Natural killer cell (primary cell): ENCODE results near the gene HECTD4. TPM values are rescaled to one million over a fixed set of nuclear protein-coding genes. Genes with fewer than 3 reads are reported as not detected.

Source experiments
- ATAC-seq, 3 donors: fragments of 150-1000 bp in 2 of 3; fragments of 200-7000 bp in 1 of 3; cut with Tn5 transposase; 1 replicate in 1 of 3; 2 replicates in 2 of 3; pipeline ENCODE4 v1.10.0; 2021; ENCODE audit warnings: mild to moderate bottlenecking in 2 of 3, moderate library complexity in 2 of 3
- DNase-seq, 2 donors: peaks; one replicate each; pipeline versions ENCODE4 v3.0.0 to v3.0.0-alpha.2; 2013 to 2021; ENCODE audit warnings: mixed read lengths in 1 of 2
- H3K27ac ChIP-seq: one replicate; pipeline ENCODE4 v1.5.1; 2013; ENCODE audit warnings: mild to moderate bottlenecking, low read length
- H3K27me3 ChIP-seq: one replicate; pipeline ENCODE4 v1.6.1; 2013; ENCODE audit warnings: low read length; ENCODE audit not compliant: control insufficient read depth, insufficient read depth
- H3K36me3 ChIP-seq: one replicate; pipeline ENCODE4 v1.6.1; 2013; ENCODE audit warnings: low read length; ENCODE audit not compliant: control insufficient read depth, insufficient read depth
- H3K4me1 ChIP-seq: one replicate; pipeline ENCODE4 v1.6.1; 2013; ENCODE audit warnings: low read length; ENCODE audit not compliant: control insufficient read depth, insufficient read depth
- H3K4me3 ChIP-seq: one replicate; pipeline ENCODE4 v1.5.1; 2013; ENCODE audit warnings: low read length
- H3K9me3 ChIP-seq: one replicate; pipeline ENCODE4 v1.6.1; 2013; ENCODE audit warnings: low read length; ENCODE audit not compliant: control insufficient read depth, insufficient read depth
- H3K27ac Mint-ChIP-seq, 2 donors: one replicate each; pipeline ENCODE4 v1.8.0; 2022; ENCODE audit warnings: mild to moderate bottlenecking in 2 of 2, mixed read lengths in 2 of 2, moderate library complexity in 1 of 2
- H3K27me3 Mint-ChIP-seq, 2 donors: one replicate each; pipeline ENCODE4 v1.8.0; 2022; ENCODE audit warnings: low read depth in 2 of 2, mixed read lengths in 2 of 2
- H3K36me3 Mint-ChIP-seq: one replicate; pipeline ENCODE4 v1.8.0; 2022; ENCODE audit warnings: mixed read lengths
- H3K4me1 Mint-ChIP-seq, 2 donors: one replicate each; pipeline ENCODE4 v1.8.0; 2022; ENCODE audit warnings: mixed read lengths in 2 of 2
- H3K4me3 Mint-ChIP-seq: one replicate; pipeline ENCODE4 v1.8.0; 2022; ENCODE audit warnings: mild to moderate bottlenecking, moderate library complexity, mixed read lengths
- H3K9me3 Mint-ChIP-seq, 2 donors: one replicate each; pipeline ENCODE4 v1.8.0; 2022; ENCODE audit warnings: mixed read lengths in 2 of 2
- WGBS: methylation state at CpG from one replicate; pipeline ENCODE4 v1.1.7; 2013; ENCODE audit warnings: missing lambda C conversion rate; ENCODE audit not compliant: insufficient coverage; 5-methylcytosine and 5-hydroxymethylcytosine counted together
- intact Hi-C: fragments of 100-400 bp; cut with micrococcal nuclease; formaldehyde crosslinking; loops from one replicate; pipeline ENCODE4 v1.14.2; 2022
- total RNA-seq, 4 donors: library from RNA; stranded (reverse); fragments of 120-200 nt in 1 of 4; gene quantifications; one replicate each; pipeline versions ENCODE4 v1.2.3 to v1.2.4, GENCODE V29; 2013 to 2022
- TF ChIP-seq, protein P1 (sequence below): fragments of 200-600 bp; IDR thresholded peaks from one replicate; pipeline ENCODE4 v1.8.0; 2022; ENCODE audit warnings: antibody characterized with exemption

Gene HECTD4
- total RNA-seq, 3 donors from 2014 or later (not counting 1 experiment from before 2014, with no cell fraction given), result 66.9 to 82.6 (median 79.2) TPM

DNA sequence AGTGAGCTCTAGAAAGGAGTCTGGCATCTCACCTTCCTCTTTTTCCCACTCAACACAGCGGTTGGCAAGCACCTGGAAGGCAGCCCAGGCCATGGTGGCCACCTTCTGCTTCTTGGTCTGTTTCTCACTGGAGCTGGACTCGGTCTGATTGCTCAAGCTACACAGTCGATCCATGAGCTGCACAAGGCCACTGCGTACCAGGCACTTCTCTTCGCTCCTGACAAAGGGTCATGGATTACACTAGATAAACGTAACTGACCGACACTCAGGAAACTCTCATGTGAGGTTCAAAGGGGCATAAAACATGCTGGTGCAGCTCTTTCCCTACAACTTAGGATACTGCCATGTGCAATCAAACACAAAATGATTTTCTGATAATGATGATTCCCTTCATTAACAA, 143.2 kb downstream of the HECTD4 start:
- Histone ChIP-seq H3K27ac (no peak overlapping the region), H3K36me3 (peaks cover 72% of the 10 kb centered on the region), H3K9me3 (no peaks in the 10 kb centered on the region), H3K4me3 (no peak overlapping the region), H3K27me3 (no peaks in the 10 kb centered on the region), H3K4me1 (no peaks in the 10 kb centered on the region)
- TF ChIP-seq, protein P1, sequence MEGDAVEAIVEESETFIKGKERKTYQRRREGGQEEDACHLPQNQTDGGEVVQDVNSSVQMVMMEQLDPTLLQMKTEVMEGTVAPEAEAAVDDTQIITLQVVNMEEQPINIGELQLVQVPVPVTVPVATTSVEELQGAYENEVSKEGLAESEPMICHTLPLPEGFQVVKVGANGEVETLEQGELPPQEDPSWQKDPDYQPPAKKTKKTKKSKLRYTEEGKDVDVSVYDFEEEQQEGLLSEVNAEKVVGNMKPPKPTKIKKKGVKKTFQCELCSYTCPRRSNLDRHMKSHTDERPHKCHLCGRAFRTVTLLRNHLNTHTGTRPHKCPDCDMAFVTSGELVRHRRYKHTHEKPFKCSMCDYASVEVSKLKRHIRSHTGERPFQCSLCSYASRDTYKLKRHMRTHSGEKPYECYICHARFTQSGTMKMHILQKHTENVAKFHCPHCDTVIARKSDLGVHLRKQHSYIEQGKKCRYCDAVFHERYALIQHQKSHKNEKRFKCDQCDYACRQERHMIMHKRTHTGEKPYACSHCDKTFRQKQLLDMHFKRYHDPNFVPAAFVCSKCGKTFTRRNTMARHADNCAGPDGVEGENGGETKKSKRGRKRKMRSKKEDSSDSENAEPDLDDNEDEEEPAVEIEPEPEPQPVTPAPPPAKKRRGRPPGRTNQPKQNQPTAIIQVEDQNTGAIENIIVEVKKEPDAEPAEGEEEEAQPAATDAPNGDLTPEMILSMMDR, result no peak
- DNase-seq (no peak), ATAC-seq (no peak)
- H3K27me3 Mint-ChIP-seq, result no peaks in the 10 kb centered on the region
- no peak overlapping the region for H3K4me3 Mint-ChIP-seq
- peaks cover 28% of the 10 kb centered on the region for H3K36me3 Mint-ChIP-seq
- no peaks in the 10 kb centered on the region for H3K4me1 Mint-ChIP-seq
- WGBS, result 97% methylated on average over 7 of the region's 7 CpGs
- no peak overlapping the region for H3K27ac Mint-ChIP-seq
- no peaks in the 10 kb centered on the region for H3K9me3 Mint-ChIP-seq
- intact Hi-C loops, result no loop called here

DNA sequence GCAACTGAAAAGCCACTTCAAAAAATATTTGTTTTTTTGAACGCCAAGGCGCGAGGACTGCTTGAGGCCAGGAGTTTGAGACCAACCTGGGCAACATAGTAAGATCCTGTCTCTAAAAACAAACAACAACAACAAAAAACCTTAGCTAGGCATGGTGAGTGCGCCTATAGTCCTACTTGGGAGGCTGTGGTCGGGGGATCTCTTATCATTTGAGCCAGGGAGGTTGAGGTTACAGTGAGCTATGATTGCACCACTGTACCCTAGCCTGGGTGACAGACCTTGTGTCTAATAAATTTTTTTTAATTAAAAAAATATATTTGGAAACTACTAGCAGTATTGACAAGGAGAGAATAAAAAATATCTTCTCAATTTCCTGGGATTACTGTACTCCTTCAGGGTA, 143.8 kb downstream of the HECTD4 start:
- no peak for DNase-seq
- TF ChIP-seq, protein P1, result no peak
- peaks cover 34% of the 10 kb centered on the region for H3K36me3 Mint-ChIP-seq
- intact Hi-C loops, result no loop called here
- Histone ChIP-seq H3K4me3 (no peak overlapping the region), H3K27me3 (no peaks in the 10 kb centered on the region), H3K9me3 (no peaks in the 10 kb centered on the region), H3K36me3 (peaks cover 69% of the 10 kb centered on the region), H3K4me1 (no peaks in the 10 kb centered on the region), H3K27ac (no peak overlapping the region)
- H3K27me3 Mint-ChIP-seq, result no peaks in the 10 kb centered on the region
- ATAC-seq, result no peak
- H3K4me1 Mint-ChIP-seq, result no peaks in the 10 kb centered on the region
- H3K9me3 Mint-ChIP-seq, result no peaks in the 10 kb centered on the region
- no peak overlapping the region for H3K27ac Mint-ChIP-seq
- 100% methylated on average over 5 of the region's 5 CpGs for WGBS
- H3K4me3 Mint-ChIP-seq, result no peak overlapping the region

DNA sequence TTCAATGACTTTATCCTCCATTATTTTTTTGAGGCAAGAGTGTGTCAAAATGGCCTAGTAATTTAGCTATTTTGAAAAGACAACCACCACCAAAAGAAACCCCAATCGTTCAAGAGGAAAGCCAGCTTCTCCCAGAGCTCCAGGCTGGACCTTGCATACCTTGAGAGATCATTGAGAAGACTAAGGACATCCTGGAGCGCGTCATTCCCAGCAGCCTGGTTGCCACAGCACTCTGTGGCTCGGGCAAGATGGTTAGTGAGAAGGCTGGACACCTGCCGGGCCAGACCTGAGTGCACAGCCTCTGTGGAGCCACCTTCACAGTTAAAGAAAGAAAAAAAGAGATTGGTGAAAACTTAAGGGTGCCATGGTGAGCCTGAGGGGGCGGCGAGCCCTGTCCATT, 145.4 kb downstream of the HECTD4 start:
- H3K9me3 Mint-ChIP-seq, result no peaks in the 10 kb centered on the region
- WGBS, result 100% methylated on average over 5 of the region's 7 CpGs
- intact Hi-C loops, result no loop called here

DNA sequence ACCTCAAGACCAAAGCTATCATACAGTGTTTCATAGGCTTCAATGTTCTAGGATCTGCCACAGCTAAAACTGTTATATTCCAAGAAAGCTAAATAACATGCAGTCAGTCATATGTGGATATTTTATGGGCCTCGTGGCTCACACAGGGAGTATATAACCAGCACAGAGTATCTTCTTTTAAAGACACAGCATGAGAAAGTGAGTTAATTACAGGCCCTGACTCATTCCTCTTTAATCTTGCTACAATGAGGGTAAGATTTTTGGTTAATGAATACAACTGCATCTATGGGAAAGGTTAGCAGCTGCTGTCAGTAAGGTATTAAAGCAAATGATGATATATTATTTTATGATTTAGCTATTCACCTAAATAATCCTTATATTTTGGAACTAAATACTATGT, 145.8 kb downstream of the HECTD4 start:
- Mint-ChIP-seq H3K27me3 (no peaks in the 10 kb centered on the region), H3K27ac (no peak overlapping the region), H3K36me3 (peaks cover 21% of the 10 kb centered on the region), H3K4me3 (no peak overlapping the region), H3K4me1 (no peaks in the 10 kb centered on the region), H3K9me3 (no peaks in the 10 kb centered on the region)
- DNase-seq, result no peak
- WGBS, result 100% methylated on average over 1 of the region's 1 CpG
- intact Hi-C loops, result no loop called here
- no peak for ATAC-seq
- H3K27me3 ChIP-seq, result no peaks in the 10 kb centered on the region
- H3K9me3 ChIP-seq, result no peaks in the 10 kb centered on the region
- H3K4me3 ChIP-seq, result no peak overlapping the region
- H3K27ac ChIP-seq, result no peak overlapping the region
- TF ChIP-seq, protein P1, result no peak
- H3K4me1 ChIP-seq, result no peaks in the 10 kb centered on the region
- peaks cover 68% of the 10 kb centered on the region for H3K36me3 ChIP-seq

More for the DNA sequence above, 145.4 kb downstream of the HECTD4 start:
- DNase-seq (no peak), ATAC-seq (no peak)
- TF ChIP-seq, protein P1, result no peak
- H3K27ac ChIP-seq, result no peak overlapping the region
- Mint-ChIP-seq H3K4me3 (no peak overlapping the region), H3K4me1 (no peaks in the 10 kb centered on the region), H3K27me3 (no peaks in the 10 kb centered on the region), H3K36me3 (peaks cover 25% of the 10 kb centered on the region), H3K27ac (no peak overlapping the region)
- no peak overlapping the region for H3K4me3 ChIP-seq
- H3K27me3 ChIP-seq, result no peaks in the 10 kb centered on the region
- no peaks in the 10 kb centered on the region for H3K9me3 ChIP-seq
- H3K36me3 ChIP-seq, result peaks cover 65% of the 10 kb centered on the region
- H3K4me1 ChIP-seq, result no peaks in the 10 kb centered on the region
